Right kidney (tissue), 1 donor: ENCODE results near the gene TBK1.
"Not testable (repeated sequence)": the region's sequence is repeated elsewhere in the genome, so short reads cannot be mapped to it uniquely, and the experiment has no call there.

ENCODE experiments used
- DNase-seq: peaks from one replicate; pipeline ENCODE4 v3.0.0-alpha.2; 2016

The TBK1 gene

GRCh38 chr12:64496839-64497400, 45.0 kb downstream of the TBK1 start:
- DNase-seq: no peak

- no peak for DNase-seq
Measured at GRCh38 chr12:64497484-64497883, 45.6 kb downstream of the TBK1 start.

GRCh38 chr12:64497903-64498302, 46.0 kb downstream of the TBK1 start:
- DNase-seq: no peak

GRCh38 chr12:64500394-64500793, 48.5 kb downstream of the TBK1 start:
- no peak for DNase-seq

DNA sequence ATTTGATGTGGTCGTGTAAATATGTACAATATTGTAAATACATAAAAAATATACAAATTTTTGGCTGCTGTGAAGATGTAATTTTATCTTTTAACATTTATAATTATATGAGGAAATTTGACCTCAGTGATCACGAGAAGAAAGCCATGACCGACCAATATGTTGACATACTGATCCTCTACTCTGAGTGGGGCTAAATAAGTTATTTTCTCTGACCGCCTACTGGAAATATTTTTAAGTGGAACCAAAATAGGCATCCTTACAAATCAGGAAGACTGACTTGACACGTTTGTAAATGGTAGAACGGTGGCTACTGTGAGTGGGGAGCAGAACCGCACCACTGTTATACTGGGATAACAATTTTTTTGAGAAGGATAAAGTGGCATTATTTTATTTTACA, 49.6 kb downstream of the TBK1 start:
- no peak for DNase-seq

DNA sequence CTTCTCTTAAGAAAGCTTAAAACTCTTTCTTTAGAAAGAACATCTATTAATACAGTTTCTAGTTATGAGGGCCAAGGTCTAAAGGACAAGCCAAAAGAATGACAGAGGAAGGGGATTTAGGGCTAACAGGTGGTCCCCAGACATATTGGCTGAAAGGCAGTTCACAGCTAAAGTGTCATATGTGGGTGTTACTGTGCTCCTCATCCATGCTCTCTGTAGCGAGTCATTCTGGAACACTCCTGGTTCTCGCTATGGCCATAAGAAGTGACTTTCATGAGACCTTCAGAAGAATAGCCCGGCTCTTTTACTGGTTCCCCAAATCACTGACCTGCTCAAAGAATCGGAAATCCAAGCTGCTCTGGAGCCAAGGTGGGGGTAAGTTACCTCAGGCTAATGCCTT, 55.0 kb downstream of the TBK1 start:
- DNase-seq: no peak

GRCh38 chr12:64510667-64511066, 58.7 kb downstream of the TBK1 start:
- DNase-seq: no peak

DNA sequence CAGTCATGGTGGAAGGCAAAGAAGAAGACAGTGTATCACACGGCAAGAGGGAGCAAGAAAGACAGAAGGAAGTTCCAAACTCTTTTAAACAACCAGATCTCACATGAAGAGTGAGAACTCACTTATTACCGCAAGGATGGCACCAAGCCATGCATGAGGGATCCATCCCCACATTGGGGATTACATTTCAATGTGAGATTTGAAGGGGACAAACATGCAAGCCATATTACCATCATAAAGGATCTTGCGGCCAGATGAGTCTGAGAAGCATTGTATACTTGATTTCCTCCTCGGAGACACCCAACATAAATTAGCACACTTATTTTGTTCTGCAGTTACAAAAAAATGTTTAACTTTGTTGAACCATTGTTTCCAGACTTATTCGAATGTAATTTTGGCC, 66.5 kb downstream of the TBK1 start:
- no peak for DNase-seq

GRCh38 chr12:64521833-64522232, 69.9 kb downstream of the TBK1 start:
- no peak for DNase-seq

- DNase-seq: no peak
Measured at GRCh38 chr12:64522316-64522715, 70.4 kb downstream of the TBK1 start.

GRCh38 chr12:64522807-64523206, 70.9 kb downstream of the TBK1 start:
- DNase-seq: no peak

- DNase-seq: not testable (repeated sequence)
Measured at GRCh38 chr12:64523565-64524444, 71.9 kb downstream of the TBK1 start.

DNA sequence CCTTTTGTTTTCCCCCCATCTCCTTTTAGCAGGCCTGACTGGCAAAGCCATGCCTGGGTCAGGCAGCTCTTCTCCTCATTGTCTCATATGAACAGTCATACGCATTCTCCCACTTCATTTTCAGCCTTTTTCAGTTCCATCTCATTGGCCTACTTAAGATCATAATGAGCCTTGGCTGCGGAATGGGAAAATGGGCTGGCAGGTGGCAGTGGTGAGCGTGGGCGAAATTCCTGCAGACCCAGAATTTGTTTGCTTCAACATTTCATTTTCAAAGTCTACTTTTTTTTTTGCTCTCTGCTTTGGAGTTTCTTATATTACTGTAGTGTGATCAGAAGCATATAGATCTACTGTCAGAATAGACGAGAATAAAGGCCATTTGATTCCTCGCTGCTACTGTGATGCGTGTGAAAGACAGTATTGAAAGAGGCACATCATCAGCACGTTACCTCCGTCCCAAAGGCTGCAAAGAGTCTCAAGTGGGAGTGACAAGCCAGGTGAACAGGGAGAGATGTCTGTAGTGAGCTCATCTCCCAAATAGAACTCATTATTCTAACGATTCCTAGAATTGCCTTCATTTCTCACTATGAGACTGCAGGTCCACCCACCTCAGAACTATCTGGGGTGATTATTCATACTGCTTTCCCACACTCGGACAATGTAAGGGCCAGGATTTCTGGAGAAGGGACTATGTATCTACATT, 73.7 kb downstream of the TBK1 start:
- DNase-seq: no peak

- no peak for DNase-seq
Measured at GRCh38 chr12:64526859-64527258, 74.9 kb downstream of the TBK1 start.

DNA sequence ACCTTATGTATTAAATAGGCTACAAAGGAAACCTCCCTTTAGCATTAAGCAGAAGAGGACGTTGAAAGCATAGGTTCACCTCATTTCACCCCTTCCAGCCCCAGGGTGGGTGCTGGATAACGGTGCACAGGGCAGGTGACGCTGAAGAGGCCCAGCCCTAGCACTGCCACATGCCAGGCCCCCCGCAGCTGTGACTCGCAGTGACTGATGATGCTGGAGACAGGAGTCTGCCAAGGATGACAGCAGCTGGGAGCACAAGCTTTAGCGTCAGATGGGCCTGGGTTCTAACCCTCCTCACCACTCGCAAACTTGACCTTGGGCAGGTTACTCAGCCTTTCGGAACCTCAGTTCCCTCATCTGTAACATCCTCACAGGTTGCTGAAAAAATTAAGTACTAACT, 76.7 kb downstream of the TBK1 start:
- no peak for DNase-seq

DNA sequence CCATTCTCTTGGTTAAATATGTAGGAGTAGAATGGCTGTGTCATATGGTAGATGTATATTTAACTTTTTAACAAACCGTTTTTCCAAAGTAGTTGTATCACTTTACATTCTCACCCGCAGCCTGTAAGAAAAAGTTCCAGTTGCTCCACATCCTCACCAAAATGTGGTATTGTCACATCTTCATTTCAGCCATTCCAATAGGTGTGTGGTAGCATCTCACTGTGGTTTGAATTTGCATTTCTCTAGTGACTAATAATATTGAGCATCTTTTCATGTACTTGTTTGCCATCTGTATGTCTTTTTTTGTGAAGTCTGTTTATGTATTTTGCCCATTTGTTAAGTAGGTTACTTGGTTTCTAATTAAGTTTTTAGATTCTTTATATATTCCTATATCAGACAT, 78.6 kb downstream of the TBK1 start:
- DNase-seq: no peak

GRCh38 chr12:64531665-64532334, 79.9 kb downstream of the TBK1 start:
- DNase-seq: no peak

DNA sequence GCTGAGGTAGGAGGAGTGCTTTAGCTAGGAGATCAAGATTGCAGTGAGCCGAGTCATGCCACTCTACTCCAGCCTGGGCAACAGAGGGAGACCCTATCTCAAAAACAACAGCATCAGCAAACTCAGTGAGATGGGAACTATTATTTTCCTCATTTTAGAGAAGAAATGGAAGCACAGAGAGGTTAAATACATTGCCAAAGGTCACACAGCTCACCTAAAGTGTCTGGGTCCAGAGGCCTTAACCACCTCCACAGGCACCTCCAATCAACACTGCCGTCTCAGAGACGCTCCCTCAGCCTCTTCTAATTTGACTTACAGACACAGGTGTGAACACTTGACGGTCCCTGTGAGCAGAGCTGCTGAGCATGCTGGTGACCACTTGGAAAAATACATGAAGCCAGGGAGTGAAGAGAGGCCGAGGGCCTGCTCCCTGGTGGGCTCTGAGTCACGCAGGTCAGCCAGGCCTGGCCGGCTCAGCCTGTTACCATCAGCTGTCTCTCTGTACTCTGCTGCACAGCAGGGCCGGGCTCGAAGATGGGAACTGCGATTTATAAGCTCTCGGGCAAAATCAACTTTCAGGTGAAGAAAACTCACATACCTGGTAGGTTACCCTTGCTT, 80.9 kb downstream of the TBK1 start:
- no peak for DNase-seq

- DNase-seq: no peak
Measured at GRCh38 chr12:64534672-64535199, 82.8 kb downstream of the TBK1 start.

GRCh38 chr12:64538121-64538520, 86.2 kb downstream of the TBK1 start:
- DNase-seq: no peak

DNA sequence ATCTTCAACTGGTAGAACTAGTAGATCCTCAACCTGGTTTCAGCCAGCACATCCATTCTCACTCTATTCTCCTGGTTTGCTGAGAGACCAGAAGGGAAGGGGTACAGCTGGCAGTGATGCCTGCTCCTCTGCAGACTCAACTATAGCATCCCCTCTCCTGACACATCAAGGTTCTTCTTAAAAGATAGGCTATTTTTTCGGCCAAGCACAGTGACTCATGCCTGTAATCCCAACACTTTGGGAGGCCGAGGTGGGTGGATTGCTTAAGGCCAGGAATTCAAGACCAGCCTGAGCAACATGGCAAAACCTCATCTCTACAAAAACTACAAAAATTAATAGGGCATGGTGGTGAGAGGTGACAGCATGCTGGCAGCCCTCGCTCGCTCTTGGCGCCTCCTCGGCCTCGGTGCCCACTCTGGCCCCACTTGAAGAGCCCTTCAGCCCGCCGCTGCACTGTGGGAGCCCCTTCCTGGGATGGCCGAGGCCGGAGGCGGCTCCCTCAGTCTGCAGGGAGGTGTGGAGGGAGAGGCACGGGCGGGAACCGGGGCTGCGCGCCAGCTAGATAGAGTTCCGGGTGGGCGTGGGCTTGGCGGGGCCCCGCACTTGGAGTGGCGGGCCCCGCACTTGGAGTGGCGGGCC, 90.6 kb downstream of the TBK1 start:
- not testable (repeated sequence) for DNase-seq
